HG02938 (cell line): ENCODE results near the gene MGAT5B.
"Not testable (repeated sequence)": the region's sequence is repeated elsewhere in the genome, so short reads cannot be mapped to it uniquely, and the experiment has no call there.

Experiments used
- ATAC-seq: cut with Tn5 transposase; IDR thresholded peaks from one replicate; pipeline ENCODE4 v1.9.1; 2021; ENCODE audit warnings: mild to moderate bottlenecking, moderate library complexity; ENCODE audit not compliant: unreplicated experiment

Gene MGAT5B

DNA sequence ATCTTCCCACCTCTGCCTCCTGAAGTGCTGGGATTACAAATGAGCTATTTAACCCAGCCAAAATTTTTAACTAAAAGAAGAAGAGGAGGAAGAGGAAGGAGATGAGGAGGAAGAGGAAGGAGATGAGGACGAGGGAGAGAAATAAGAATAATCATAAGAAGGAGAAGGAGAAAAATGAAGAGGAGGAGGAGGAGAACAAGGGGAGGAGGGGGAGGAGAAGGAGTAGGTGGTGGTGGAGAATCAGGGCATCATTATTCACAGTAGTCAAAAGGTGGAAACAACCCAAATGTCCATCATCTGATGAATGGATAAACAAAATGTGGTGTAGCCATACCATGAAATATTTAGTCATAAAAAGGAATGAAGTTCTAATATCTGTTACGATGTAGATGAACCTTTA, 21.2 kb upstream of the MGAT5B start:
- ATAC-seq = no peak

DNA sequence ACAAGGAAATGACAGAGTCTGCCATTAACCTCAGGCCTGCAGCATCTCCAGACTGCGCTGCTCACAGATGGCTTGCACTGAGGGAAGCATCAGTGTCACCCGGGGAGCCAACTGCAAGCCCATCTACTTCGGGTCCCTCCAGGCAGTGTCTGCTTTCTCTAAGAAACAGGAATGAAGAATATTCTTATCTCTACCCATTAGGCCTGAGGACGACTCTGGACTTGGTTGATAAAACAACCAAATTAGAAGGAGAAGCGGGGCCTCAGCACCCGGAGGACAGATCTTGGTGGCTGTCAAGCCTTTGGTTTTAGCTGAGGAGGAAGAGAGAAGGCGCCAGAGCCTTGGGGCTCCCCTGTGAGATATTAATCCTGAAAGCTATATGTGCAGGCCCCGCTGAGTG, 19.5 kb upstream of the MGAT5B start:
- no peak for ATAC-seq

DNA sequence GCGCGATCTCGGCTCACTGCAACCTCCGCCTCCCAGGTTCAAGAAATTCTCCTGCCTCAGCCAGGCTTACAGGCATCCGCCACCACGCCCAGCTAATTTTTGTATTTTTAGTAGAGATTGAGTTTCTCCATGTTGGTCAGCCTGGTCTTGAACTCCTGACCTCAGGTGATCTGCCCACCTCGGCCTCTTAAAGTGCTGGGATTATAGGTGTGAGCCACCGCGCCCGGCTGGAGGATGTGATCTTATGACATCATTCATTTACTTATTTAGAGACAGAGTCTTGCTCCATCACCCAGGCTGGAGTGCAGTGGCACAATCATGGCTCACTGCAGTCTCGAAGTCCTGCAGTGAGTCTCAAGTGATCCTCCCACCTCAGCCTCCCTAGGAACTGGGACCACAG, 19.0 kb upstream of the MGAT5B start:
- ATAC-seq = not testable (repeated sequence)

DNA sequence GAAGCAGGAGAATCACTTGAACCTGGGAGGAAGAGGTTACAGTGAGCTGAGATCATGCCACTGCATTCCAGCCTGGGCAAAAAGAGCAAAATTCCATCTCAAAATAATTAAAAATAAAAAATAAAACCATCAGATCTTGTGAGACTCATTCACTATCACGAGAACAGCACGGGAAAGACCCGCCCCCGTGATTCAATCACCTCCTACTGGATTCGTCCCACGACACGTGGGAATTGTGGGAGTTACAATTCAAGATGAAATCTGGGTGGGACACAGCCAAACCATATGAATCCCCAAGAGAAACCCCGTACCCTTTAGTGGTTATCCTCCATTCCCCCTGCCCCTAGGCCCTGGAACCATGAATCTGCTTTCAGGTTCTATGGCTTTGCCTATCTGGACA, 15.4 kb upstream of the MGAT5B start:
- ATAC-seq = no peak

DNA sequence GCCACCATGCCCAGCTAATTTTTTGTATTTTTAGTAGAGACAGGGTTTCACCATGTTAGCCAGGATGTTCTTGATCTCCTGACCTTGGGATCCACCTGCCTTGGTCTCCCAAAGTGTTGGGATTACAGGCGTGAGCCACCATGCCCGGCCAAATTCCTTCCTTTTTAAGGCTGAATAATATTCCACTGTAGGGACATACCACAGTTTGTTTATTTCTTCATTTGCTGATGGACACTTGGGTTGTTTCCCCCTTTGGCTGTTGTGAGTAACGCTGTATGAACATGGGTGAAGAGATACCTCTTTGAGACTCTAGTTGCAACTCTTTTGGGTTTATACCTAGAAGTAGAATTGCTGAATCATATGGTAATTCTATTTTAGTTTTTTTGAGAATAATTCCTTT, 13.1 kb upstream of the MGAT5B start:
- ATAC-seq = no peak

DNA sequence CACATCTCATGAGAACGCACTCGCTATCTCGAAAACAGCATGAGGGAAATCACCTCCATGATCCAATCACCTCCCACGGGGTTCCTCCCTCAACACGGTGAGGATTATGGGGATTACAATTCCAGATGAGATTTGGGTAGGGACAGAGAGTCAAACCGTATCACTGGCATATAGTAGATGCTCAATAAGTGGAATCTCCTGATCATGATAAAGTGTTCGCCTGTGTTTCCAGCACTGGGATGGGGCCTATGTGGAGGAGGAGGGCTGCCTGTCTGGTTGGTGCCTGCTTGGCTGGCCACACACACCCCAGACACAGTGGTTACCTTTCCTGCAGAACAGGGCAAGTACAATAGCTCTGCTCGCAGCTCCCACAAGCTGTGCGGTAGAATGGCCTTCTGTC, 6.1 kb upstream of the MGAT5B start:
- no peak for ATAC-seq

DNA sequence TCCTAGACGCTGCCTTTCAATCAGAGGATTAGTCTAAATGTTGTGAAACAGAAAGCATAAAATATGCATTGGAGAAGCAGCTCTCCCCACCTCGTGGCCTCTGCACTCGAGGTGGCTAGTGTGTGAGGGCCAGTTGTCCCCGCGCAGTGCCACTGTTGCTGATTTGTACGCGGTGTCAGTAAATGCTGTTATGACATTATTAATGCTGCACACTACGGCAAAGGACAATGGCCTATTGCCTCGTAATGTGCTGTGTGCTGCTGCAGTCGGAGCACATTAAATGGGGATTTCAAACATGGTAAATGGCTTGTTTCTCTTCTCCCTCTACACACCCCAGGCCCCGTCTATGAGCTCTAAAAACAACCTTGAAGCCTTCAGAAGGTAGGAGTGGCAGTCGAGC, 5.7 kb upstream of the MGAT5B start:
- ATAC-seq = no peak

DNA sequence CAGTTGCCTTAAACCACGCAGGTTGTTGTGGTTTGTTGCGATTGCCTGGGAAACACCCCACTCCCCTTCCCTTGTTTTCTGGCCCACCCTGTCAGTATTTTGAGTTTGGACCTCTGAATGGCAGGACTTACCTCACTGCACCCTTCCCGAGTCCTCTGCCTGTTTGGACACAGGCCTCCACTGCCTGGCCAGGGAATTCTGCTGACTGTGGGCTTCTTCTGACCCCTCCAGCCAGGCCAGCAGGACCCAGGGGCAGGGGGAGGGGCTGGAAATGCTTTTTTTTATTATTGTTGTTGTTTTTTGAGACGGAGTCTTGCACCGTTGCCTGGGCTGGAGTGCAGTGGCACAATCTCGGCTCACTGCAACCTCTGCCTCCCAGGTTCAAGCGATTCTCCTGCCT, 4.2 kb upstream of the MGAT5B start:
- ATAC-seq = no peak

DNA sequence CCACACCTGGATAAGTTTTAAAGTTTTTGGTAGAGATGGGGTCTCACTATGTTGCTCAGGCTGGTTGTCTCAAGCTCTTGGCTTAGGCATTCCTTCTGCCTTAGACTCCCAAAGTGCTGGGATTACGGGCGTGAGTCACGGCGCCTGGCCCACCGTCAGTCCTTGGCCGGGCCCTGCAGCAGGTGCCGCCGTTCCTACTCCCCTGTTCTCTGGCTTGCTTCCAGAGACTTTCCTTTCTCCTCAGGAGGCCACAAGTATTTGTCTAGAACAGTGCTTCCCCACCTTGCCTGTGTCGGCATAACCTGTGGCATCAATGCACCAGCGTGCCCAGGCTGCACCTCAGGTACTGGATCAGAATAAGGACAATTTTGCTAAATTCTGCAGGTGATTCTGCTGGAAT, 3.0 kb upstream of the MGAT5B start:
- no peak for ATAC-seq

DNA sequence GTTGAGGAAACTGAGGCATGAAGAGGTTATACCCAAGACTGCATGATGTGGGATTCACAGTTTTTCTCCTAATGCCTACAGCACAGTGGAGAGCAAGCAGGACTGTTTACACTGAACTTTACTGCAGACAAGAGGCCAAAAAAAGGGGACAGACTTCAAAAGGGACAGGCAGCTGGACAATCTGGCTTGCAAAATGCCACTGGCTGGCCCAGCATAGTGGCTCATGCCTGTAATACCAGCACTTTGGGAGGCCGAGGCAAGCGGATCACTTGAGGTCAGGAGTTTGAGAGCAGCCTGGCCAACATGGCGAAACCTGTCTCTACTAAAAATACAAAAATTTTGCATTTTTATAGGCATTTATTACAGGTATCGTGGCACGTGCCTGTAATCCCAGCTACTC, 2.0 kb upstream of the MGAT5B start:
- no peak for ATAC-seq

DNA sequence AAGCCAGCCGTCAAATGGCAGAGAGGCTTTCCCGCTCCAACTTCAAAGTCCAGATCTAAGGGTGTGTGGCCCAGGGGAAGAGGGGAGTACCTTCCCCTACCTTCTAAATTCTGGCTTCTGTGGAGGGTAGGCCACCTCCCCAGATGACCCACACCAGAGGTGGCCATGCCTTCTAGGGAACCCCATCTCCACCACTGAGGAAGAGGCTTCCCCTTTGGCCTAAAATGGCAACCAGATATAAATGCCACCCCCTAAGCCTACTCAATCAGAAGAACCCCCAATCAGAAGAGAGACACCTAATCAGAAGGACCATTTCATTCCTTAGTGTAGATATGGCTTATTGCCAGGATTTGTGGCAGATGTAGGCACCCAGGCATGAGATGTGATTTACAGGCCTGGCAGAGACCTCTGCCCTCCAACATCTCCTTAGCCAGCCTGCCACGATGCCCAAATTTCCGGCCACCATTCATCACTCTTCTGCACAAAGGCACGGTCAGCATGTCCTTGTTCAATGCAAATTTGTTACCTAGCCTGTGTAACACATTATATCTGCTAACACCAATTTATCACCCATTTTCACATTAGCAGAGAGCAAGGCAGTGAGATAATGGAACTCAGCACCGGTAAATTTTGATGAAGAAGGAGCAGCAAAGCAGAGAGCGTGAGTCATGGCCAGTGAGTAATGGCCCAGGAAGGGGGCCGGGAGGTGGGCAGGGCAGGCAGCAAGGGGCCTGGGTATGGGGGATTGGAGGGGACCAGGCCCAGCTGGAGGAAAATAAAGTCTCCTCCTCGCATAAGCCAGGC, 1.2 kb upstream of the MGAT5B start:
- no peak for ATAC-seq

DNA sequence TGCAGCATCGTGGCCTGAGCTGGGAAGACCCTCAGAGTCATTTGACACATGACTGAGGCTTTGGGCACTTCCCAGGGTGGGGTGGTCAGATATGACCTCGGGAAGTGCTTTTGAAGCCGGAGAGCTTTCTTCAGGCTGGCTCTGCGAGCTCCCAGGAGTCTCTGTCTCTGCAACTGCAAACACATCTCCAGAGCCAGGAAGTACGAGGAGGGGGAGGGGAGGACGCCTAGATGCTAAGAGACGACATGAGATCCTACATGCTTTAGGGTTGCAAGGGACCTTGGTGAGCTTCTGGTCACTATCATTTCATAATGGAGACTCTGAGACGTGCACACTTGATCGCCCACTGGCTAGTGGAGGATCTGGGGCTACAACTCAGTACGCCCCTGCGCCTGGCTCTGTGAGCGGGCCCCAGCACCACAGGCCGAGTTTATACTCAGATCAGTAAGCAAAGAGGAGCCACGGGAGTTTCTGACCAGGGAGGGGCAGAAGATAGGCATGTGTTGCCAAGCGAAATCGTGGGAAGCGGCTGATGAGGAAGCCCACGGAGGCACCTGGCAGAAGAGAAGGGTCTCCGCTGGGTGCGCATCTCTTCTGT, 527 bp upstream of the MGAT5B start:
- ATAC-seq = no peak

DNA sequence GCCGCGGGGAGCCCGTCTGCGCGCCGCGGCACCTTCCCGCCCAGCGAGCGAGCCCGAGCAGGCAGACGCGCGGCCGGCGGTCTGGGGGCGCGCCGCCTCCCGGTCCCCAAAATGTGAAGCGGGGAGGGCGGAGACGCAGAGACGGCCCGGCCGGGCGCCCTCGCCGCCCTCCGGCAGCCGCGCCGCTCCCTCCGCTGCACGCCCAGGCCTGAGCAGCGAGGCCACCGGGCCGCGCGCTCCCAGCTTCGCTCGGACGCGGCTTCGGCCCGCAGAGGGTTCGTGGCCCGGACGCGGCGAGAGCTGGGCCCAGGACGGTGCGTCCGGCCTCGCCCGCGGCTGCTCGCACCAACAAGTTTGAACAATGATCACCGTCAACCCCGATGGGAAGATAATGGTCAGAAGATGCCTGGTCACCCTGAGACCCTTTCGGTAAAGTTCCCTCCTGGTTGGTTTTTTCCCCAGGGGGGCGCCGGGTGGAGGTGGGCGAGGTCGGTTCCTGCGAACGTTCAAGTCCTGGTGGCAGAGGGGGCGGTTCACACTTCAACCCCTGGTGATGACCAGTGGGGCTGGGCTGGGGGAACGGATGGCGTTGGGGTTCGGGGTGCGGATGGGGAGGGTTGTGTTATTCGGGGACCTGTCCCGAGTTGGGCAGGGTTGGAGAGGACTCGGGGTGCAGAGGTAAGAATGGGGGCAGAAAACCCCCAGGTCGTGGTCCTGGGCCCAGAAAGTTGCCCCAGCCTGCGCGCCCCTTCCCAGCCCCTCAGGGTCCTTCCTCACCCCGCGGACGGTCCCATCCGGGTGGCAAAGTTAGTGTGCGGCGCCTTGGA, 678 bp downstream of the MGAT5B start:
- no peak for ATAC-seq

DNA sequence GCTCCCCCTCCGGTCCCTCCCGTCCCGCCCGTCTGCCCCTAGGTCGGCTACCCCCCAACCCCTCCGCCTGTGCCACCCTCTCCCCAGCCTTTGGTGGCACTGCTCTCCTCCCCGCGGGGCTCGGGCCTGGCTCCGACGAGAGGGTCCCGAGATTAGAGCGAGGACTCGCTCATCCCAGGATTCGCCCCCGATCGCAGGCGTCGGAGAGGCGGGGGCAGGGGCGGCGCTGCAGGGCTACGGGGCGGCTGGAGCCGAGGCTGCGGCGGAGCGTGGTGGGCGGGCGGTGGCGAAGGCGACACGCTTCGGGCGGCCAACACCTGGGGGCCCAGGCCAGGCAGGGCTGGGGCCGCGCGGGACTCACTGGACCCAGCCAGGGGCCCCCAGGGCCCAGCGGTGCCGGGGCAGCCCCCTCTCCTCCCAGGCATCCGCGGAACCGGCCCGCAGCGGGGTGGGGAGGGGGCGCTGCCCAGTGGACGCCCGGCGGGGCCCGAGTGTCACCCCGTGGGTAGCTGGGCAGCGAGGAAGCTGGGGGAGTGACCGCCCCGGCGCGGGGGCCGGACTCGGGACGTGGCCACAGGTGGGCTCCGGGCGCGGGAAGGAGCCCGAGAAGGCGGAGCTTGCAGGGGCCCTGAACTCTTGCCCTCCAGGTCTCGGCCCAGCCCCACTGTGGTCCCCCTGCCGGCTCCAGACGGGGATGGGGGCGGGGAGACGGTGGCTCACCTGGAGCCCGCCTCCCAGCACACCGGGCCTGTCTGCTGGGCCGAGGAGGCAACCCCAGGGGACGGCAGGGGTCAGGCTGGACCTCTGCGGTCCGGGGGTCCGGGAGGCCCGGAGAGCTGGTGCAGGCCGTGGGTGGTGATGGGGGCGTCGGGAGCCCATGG, 1.5 kb downstream of the MGAT5B start:
- ATAC-seq = no peak

DNA sequence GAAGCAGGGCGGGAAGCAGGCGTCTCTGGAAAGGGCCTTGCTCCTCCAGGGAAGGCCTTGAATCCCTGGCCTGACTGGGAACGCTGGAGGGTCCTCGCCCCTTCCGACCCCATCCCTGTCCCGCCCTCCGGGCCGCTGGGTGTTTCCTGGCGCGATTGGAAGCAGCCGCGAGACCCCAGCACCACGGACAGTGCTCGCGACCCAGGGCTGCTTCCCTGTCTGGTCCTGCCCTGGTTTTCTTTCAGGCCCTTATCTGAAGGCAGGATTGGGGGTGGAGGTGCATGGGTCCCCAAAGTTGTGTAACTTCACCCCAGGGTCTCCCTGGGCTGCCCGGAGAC, 2.1 kb downstream of the MGAT5B start:
- ATAC-seq = no peak

DNA sequence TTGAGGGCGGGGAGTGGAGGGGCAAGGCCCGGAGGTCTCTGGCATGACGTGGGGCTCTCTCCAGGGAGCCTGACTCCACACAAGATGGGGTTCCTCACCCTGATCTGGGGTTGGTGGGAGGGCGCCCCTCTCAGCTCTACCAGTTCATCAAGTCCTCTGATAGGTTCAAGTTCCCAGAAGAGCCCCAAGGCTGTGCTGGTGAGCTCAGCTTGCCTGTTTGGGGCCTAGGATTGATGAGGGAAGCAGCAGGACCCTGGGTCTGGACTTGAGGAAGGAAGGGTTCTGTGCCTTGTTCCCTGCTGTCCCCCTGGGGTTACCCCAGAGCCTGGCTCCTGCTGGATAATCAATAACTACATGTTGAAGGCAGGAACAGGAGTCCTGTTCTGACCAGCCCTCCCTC, 3.5 kb downstream of the MGAT5B start:
- ATAC-seq = no peak

DNA sequence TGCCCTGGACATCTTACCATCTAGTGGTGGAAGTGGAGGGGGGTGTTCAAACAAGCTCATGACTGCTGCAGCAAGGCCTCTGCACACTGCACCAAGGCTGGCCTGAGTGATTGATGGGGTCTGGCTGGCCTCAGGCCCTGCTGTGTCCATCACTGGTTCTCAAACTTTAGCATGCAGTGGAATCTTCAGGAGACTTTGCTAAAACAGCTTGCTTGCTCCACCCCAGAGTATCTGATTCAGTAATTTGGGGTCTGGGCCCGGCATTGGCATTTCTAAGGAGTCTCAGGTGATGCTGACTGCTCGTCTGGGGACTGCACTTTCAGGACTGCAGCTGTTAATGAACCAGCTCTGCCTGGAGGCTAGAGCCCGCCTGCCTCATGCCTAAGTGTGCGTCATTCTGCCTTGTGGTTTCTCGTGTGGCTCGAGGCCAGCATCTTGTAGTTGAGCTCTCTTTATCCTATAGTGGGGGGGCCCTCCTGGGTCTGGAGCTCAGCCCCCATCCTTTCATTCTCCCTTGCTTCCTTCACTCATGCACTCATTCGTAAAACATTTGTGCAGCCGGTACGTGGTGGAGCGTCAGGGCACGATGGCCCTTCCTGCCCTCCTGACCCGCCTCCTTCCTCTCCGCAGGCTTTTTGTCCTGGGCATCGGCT, 4.1 kb downstream of the MGAT5B start:
- ATAC-seq = no peak

DNA sequence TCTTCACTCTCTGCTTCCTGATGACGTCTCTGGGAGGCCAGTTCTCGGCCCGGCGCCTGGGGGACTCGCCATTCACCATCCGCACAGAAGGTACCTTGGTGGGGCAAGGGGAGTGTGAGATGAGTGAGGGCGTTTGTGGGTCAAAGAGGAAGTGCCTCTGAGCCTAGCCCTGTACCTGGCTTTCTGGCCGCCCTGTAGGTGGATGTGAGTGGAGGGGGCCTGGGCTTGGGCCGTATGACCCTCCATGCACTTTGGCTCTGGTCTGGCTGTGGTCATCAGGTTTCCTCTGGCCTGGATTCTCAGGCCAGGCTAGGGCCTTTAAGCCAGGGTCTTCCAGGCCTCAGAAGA, 4.6 kb downstream of the MGAT5B start:
- ATAC-seq = no peak

DNA sequence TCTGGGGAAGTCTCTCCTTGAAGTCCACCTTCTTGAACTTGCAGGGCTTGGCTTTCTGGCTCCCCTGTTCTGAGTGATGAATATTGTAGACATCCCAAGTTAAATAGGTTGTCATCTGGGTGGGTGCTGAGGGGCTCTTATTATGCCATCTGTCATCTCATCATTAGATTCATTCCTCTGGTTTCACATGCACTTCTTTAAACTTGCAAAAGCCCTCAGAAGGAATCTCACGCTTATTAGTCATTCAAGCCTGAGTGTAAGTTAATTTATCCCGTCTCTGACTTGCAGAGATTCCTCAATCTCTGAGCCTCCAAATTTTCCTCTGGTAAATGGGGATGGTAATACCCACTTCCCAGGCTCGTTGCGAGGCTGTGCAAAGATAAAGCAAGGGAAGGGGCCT, 5.7 kb downstream of the MGAT5B start:
- no peak for ATAC-seq

DNA sequence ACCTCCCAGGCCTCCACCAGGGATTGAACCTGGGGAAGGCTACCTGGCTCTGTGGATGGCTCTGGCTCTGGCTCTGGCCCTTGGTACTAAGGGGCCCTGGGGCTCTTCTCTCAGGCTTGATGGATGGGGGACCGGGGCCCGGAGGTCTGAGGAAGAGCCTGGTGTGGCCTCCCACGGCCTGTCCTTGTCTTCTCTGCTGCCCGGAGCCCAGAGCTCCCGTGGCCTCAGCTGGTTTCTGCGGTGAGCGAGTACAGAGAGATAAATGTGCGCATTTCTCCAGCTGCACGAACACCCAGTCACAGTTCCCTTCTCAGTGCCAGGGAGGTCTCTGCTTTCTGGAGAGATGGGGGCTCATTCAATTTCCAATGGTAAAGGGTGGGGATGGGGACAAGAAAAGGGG, 9.2 kb downstream of the MGAT5B start:
- no peak for ATAC-seq

DNA sequence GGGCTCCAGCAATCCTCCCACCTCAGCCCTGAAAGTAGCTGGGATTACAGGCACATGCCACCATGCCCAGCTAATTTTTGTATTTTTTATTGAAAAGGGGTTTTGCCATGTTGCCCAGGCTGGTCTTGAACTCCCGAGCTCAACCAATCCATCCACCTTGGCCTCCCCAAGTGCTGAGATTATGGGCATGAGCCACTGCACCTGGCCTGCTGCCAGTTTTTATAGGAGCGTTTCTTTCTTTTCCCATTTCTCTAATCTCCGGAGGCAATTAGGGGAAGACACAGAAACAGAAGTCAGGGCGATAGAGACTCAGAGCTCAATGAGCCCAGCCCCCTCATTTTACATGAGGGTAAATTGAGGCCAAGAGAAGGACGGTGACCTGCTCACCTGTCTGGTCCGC, 10.4 kb downstream of the MGAT5B start:
- ATAC-seq = no peak
